Thyroid gland (tissue), 4 donors: Measurements from ENCODE around the gene MYL12B.

ENCODE experiments used
- CTCF ChIP-seq, 6 experiments: fragments of 200-600 bp in 3 of 6; fragments of 450-650 bp in 3 of 6; sonication (generic) in 3 of 6; IDR thresholded peaks; one replicate each; pipeline ENCODE4 v1.5.1; 2016 to 2019; ENCODE audit warnings: antibody characterized with exemption in 6 of 6, mild to moderate bottlenecking in 2 of 6, inconsistent platforms in 1 of 6, moderate library complexity in 1 of 6
- POLR2A ChIP-seq, 2 donors: fragments of 450-650 bp; IDR thresholded peaks; one replicate each; pipeline ENCODE4 v1.6.1; 2017; ENCODE audit warnings: antibody characterized with exemption in 2 of 2, mild to moderate bottlenecking in 2 of 2, moderate library complexity in 1 of 2

GRCh38 chr18:3246635-3247239 is 15.2 kb upstream of the MYL12B start:
- no peak for TF ChIP-seq CTCF (IDR thresholded peaks at IDR 0.05)
- TF ChIP-seq POLR2A (IDR thresholded peaks at IDR 0.05), result no peak
